GM18498 (cell line): Measurements from ENCODE around the gene SERPINA5.
"Not testable (repeated sequence)": the region's sequence is repeated elsewhere in the genome, so short reads cannot be mapped to it uniquely, and the experiment has no call there.

Experiments used
- ATAC-seq: cut with Tn5 transposase; IDR thresholded peaks from one replicate; pipeline ENCODE4 v1.9.1; 2021; ENCODE audit warnings: mild to moderate bottlenecking, moderate library complexity; ENCODE audit not compliant: unreplicated experiment

The SERPINA5 gene

DNA sequence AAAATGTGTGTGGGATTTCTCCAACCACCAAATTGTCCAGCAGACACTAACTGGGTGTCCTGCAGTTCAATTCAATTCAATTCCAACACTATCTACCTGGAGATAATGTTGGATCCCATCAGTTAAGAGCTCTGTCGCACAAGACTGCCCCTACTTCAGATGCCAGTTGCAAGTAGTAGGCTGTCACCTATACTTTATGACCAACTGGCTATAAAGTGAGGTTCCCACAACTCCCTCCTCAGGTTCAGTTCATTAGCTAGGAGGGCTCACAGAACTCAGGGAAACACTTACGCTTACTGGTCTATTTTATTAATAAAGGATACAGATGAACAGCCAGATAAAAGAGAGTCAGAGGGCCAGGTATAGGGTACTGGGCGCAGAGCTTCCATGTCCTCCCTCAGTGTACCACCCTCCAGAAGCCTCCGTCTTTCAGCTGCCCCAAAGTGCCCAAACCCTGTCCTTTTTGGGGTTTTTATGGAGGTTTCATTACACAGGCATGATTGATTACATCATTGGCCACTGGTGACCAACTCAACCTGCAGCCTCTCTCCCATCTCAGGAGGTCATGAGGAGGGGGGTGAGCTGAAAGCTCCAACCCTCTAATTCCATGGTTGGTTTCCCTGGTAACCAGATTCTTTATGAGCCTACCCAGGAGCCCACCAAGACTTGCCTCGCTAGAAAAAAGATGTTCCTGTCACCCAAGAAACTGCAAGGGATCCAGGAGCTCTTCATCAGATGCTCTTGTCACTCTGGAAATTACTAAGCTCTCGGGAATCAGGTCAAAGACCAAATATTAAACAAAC lies 7.5 kb upstream of the SERPINA5 start:
- ATAC-seq, result no peak

GRCh38 chr14:94574336-94574735 lies 6.9 kb upstream of the SERPINA5 start:
- ATAC-seq, result no peak

- no peak for ATAC-seq
These were observed 5.3 kb upstream of the SERPINA5 start for GRCh38 chr14:94575730-94576585.

- not testable (repeated sequence) for ATAC-seq
These were observed 3.8 kb upstream of the SERPINA5 start for GRCh38 chr14:94577472-94577871.

- ATAC-seq, result no peak
These were observed 2.5 kb upstream of the SERPINA5 start for GRCh38 chr14:94578712-94579111.

- no peak for ATAC-seq
These were observed 1.0 kb downstream of the SERPINA5 start for GRCh38 chr14:94582199-94582750.

DNA sequence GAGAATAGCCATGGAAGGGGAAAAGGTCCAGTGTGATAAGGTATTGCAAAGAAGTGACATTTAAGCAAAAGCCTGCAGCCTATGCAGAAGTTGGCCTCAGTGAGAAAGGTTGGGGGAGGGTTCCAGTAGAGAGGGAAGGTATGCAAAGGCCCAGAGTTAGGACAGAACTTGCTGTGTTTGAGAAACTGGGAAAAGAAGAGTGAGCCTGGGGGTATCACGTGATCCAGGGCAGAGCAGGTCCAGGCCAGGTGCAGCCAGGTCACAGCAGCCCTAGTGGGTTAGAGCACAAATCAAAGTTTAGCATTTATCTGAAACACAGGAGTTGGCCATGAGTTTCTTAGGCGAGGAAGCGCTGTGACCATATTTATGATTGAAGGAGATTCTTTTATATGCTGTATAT lies 1.6 kb downstream of the SERPINA5 start:
- ATAC-seq, result no peak

GRCh38 chr14:94583557-94583956 lies 2.3 kb downstream of the SERPINA5 start:
- ATAC-seq, result no peak

DNA sequence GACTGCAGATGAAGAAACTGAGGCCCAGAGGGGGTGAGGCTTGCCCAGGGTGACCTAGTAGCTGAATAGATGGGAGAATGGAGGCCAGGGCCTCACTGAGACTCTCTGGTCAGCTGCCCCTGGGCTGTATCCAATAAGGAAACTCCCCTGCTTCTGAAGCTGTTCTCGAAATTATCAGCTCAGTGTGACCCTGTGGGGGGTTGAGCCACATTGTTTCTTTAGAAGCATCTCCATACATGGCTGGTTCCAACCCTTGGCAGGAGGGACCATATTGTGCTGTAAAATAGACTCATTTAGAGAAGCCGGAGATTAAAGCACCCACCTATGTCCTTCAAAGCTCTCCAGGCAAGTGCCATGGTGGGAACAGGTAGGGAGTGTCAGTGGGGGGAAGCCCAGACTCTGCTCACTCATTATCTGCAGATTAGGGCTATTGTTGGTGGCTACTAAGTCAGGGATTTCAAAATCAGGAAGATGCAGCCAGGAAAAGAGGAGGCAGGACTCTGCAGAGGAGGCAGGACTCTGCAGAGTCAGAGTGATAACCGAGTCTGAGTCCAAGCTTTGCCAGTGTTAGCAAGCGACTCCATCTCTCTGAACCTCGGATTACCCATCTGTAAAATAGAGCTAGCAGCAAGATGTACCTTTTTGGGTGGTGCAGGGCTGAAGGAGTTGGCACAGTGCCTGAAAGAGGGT lies 3.5 kb downstream of the SERPINA5 start:
- no peak for ATAC-seq

DNA sequence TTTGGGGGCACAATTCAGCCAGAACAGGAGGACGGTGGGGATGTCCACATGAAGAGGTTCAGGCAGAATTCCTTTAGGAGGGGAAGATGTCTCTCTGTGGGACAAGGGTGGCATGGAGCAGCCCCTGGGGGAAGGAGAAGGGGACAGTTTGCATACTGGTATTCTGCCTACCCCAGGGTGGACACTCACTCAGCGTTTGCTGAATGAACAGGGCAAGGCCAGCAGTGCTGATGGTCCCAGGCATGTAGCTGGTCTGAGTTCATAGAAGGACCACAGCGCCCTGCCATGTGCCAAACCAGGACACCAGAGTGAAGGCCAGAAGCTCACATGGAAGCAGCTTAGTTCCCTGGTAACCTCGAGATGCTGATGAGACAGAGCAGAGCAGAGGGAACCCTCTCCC lies 5.4 kb downstream of the SERPINA5 start:
- no peak for ATAC-seq

GRCh38 chr14:94588311-94588710 lies 7.1 kb downstream of the SERPINA5 start:
- no peak for ATAC-seq

- ATAC-seq, result no peak
These were observed 9.8 kb downstream of the SERPINA5 start for GRCh38 chr14:94591073-94591472.

GRCh38 chr14:94591871-94592270 lies 10.6 kb downstream of the SERPINA5 start:
- no peak for ATAC-seq

GRCh38 chr14:94592457-94592856 lies 11.2 kb downstream of the SERPINA5 start:
- no peak for ATAC-seq

GRCh38 chr14:94593376-94593748 lies 12.1 kb downstream of the SERPINA5 start:
- no peak for ATAC-seq

GRCh38 chr14:94593749-94594431 lies 12.7 kb downstream of the SERPINA5 start:
- ATAC-seq, result no peak

DNA sequence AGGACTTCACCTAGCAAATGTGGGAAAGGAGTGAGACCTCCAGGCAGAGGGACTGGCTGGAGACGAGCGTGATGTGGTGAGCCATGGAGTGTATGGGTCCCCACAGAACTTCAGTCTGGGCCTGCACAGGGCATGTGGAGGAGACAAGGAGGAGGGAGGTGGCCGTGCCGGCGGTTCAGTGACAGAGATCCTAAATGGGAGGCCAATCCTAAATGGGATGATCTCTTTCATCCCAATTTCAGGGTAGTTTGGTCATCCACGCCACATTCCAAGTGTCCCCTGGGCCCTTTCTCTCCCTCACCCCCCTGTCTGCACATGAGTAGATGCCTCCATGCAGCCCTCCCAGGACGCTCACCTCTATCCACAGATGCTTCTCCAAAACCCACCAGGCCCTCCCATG lies 13.2 kb downstream of the SERPINA5 start:
- no peak for ATAC-seq

GRCh38 chr14:94595912-94596311 lies 14.7 kb downstream of the SERPINA5 start:
- ATAC-seq, result no peak

GRCh38 chr14:94596361-94596760 lies 15.1 kb downstream of the SERPINA5 start:
- ATAC-seq, result no peak

DNA sequence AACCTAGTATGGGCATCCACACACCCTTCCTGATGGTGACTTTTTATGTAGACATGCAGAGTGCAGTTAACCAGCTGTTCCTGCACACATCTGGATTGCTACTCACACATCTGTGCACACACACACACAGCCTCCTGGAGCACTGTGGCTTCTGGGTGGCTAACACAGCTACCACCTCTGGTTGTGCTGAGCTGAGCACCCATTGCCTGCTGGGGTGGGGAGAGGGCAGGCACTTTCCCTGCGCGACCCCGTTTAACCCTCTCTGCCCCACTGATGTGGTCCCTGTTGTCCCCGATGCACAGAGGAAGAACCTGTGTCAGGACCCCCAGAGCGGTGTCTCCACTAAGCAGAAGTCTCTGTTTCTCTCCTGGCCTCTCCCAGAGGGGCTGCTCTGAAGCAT lies 16.6 kb downstream of the SERPINA5 start:
- no peak for ATAC-seq

DNA sequence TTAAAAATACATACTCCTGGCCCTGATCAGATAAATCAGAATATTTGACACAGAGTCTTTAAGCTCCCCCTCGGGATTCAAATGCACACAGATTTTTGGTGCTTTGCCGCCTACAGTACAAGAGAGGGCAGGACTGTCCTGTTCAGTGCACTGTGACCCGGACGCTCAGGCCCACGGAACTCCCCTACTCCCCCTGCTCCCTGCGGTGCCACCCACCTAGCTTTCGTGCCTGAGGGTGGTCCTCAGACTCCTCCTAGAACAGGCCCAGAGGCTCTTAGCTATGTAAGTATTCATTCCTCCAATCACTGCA lies 17.2 kb downstream of the SERPINA5 start:
- no peak for ATAC-seq
